HG03108 (cell line): ENCODE measurements around the gene MTARC2.

Source experiments
- ATAC-seq: cut with Tn5 transposase; IDR thresholded peaks from one replicate; pipeline ENCODE4 v1.9.1; 2021; ENCODE audit warnings: moderate library complexity; ENCODE audit not compliant: unreplicated experiment

MTARC2 gene

GRCh38 chr1:220824031-220824989 lies 76.2 kb downstream of the MTARC2 start:
- ATAC-seq, result no peak

DNA sequence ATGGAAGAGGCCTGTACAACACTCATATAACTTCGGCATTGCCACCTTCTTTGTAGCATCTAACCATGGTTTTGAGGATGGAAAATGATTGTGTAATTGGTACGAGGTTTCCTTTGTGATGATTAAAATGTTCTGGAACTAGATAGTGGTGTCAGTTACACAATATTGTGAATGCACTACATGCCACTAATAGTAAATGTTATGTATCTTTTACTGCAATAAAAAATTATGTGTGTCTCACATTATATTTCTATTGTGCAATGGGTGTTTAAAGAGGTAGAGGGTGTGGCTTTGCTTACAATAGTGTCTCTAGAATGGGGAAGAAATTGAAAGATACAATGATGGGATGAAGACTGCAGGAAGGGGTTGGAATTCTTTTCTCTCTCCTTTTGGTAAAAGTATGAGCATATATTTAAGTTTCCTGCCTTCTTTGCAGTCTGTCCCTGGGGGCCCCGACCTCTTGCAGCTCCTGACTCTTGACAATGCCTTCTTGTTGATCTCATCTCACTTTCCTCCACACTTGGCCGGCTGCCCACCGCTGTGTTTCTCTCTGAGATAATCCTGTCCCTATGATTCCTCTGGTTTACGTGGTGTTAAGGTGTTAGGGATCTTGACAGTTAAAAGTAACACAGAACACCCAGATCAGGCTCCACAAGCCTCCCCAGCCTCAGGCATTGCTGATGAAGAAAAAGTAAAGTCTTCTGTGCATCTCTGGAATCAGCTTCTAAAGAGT lies 77.9 kb downstream of the MTARC2 start:
- ATAC-seq, result no peak

DNA sequence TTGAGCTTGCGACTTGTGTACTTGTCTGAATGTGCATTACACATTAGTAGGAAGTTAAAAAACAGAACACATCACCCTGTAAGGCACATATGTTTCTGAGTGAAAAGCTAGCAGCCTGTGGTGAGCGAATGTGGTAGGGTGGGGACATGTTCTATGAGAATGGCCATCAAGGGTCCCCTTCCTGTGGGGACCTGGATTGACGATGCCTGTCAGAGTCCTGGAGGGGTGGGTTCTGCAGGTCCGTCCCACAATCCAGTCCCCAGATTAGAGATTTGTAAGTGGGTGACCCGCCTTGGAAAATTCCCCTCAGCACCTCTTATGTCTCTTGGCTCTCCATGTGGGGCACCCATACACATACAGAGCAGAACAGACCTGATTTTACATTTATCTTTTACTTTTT lies 78.6 kb downstream of the MTARC2 start:
- ATAC-seq, result no peak

GRCh38 chr1:220827445-220828178 lies 79.5 kb downstream of the MTARC2 start:
- ATAC-seq, result no peak

GRCh38 chr1:220828179-220828490 lies 80.0 kb downstream of the MTARC2 start:
- no peak for ATAC-seq

DNA sequence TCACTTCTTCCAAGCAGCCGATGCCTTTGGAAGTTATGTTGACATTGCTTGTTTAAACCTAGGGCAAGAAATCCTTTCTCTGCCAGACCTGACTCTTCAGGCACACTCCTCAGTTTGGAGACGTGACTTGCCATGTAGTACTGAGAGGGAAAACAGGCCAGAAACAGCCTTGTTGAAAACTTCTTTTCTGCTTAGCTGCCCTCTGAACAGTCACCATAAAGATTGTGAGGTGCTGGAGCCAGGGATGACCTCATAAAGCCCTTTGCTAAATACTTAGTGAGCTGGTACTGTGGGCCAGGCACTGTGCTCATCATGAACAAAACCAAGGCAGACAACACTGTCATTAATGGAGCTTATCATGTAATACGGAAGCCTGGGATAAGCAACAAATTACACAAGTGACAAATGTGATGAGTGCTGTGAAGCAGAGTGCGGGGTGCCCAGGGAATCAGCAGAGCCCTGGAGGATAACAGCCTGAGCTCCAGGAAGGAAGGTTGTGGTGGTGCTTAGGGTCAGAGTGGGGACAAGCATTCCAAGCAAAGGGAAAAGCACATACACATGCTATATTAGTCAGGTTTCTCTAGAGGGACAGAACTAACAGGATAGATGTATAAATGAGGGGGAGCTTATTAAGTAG lies 80.9 kb downstream of the MTARC2 start:
- no peak for ATAC-seq

GRCh38 chr1:220833436-220833835 lies 85.3 kb downstream of the MTARC2 start:
- no peak for ATAC-seq
